ENCODE measurements around the gene NPFFR2.

DNA sequence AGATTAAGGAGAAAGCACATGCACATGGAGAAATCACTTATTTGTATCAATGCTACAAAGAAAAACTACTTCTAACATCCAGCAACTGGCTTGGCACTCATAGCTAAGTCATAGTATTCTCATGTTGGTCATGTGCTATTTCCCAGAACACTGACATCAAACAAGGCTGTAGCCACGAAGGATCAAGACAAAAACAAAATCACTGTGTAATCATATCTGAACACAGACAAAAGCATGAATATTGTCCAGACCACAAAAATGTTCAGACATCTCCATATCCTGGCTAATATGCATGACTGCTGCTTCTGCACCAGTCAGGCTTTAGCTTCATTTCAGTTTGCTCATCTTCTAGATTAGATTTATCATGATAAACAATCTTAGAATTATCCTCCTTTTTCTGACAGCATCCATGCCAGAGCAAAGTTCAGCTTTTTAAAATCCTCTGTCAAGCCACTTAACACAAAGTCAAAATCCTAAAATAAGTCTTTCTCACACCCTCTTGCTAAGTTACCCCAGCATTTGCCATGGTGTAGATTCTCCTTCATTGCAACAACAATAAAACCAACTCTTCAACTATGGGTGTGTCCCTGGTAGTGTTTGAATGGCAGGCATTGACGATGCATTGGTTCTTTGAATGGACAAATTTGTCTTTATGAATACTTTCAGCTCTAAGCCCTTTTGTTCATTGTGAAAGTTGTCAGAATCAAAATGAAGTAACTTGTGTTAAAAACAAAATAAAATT lies 39.1 kb upstream of the NPFFR2 start:
- TF ChIP-seq GATA2 (IDR thresholded peaks at IDR 0.05; ENCODE audit: low read depth, low read length) (no peak), GATA3 (IDR thresholded peaks at IDR 0.05; ENCODE audit: low read depth, low read length) (no peak)

Measured in SH-SY5Y (cell line).